GM06990 (cell line): ENCODE measurements around the gene ARHGAP31.
"Not testable (repeated sequence)": the region's sequence is repeated elsewhere in the genome, so short reads cannot be mapped to it uniquely, and the experiment has no call there.

Source experiments
- DNase-seq: peaks from one replicate; pipeline ENCODE4 v3.0.0-alpha.2; 2011; ENCODE audit not compliant: insufficient read length; ENCODE audit errors: extremely low read depth
- H3K27me3 ChIP-seq: replicated peaks from 2 replicates; pipeline ENCODE4 v1.6.0; 2011; ENCODE audit warnings: low read length; ENCODE audit not compliant: control insufficient read depth, insufficient read depth
- H3K36me3 ChIP-seq: 2 replicates; pipeline ENCODE4 v1.5.1; 2011; ENCODE audit warnings: low read length; ENCODE audit not compliant: control insufficient read depth, insufficient read depth
- H3K4me3 ChIP-seq: replicated peaks from 2 replicates; pipeline ENCODE4 v1.5.1; 2011; ENCODE audit warnings: low read depth, mild to moderate bottlenecking, control low read depth, low read length
- TF ChIP-seq, protein P1 (sequence below): IDR thresholded peaks from 2 replicates; pipeline ENCODE4 v1.5.1; 2011; ENCODE audit warnings: low read length, control low read depth, mild to moderate bottlenecking, inconsistent platforms; ENCODE audit not compliant: insufficient read depth, poor library complexity, severe bottlenecking

Gene ARHGAP31

GRCh38 chr3:119304201-119304713, 10.1 kb downstream of the ARHGAP31 start:
- Histone ChIP-seq H3K27me3 (no peaks in the 10 kb centered on the region), H3K4me3 (no peak overlapping the region), H3K36me3 (no peaks in the 10 kb centered on the region)
- TF ChIP-seq, protein P1, sequence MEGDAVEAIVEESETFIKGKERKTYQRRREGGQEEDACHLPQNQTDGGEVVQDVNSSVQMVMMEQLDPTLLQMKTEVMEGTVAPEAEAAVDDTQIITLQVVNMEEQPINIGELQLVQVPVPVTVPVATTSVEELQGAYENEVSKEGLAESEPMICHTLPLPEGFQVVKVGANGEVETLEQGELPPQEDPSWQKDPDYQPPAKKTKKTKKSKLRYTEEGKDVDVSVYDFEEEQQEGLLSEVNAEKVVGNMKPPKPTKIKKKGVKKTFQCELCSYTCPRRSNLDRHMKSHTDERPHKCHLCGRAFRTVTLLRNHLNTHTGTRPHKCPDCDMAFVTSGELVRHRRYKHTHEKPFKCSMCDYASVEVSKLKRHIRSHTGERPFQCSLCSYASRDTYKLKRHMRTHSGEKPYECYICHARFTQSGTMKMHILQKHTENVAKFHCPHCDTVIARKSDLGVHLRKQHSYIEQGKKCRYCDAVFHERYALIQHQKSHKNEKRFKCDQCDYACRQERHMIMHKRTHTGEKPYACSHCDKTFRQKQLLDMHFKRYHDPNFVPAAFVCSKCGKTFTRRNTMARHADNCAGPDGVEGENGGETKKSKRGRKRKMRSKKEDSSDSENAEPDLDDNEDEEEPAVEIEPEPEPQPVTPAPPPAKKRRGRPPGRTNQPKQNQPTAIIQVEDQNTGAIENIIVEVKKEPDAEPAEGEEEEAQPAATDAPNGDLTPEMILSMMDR: no peak
- no peak for DNase-seq

GRCh38 chr3:119305286-119305685, 11.1 kb downstream of the ARHGAP31 start:
- TF ChIP-seq, protein P1: no peak
- peaks cover 3% of the 10 kb centered on the region; the same call in 1 of the 2 replicates for H3K36me3 ChIP-seq
- H3K4me3 ChIP-seq: no peak overlapping the region
- no peak for DNase-seq
- H3K27me3 ChIP-seq: no peaks in the 10 kb centered on the region

DNA sequence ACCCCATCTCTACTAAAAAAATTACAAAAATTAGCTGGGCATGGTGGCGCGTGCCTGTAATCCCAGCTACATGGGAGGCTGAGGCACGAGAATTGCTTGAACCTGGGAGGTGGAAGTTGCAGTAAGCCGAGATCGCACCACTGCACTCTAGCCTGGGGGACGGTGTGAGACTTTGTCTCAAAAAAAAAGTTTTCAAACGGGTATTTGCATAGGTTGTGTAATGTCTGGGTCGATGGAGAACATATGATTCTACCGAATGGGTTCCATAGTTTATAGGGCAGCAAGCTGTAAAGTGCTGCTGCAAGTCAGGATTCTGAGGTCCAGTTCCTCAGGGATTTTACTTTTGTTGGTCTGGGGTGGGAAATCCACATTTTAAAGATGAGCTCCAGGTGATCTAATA, 12.2 kb downstream of the ARHGAP31 start:
- not testable (repeated sequence) for DNase-seq, H3K4me3 ChIP-seq, H3K27me3 ChIP-seq, H3K36me3 ChIP-seq

- no peaks in the 10 kb centered on the region for H3K27me3 ChIP-seq
- peaks cover 3% of the 10 kb centered on the region; the same call in 1 of the 2 replicates for H3K36me3 ChIP-seq
- TF ChIP-seq, protein P1: no peak
- H3K4me3 ChIP-seq: no peak overlapping the region
- DNase-seq: no peak
Measured at GRCh38 chr3:119308355-119308754, 14.2 kb downstream of the ARHGAP31 start.

- no peaks in the 10 kb centered on the region for H3K27me3 ChIP-seq
- H3K4me3 ChIP-seq: no peak overlapping the region
- TF ChIP-seq, protein P1: no peak
- no peak for DNase-seq
- peaks cover 7% of the 10 kb centered on the region for H3K36me3 ChIP-seq
Measured at GRCh38 chr3:119309591-119309990, 15.4 kb downstream of the ARHGAP31 start.

- no peak for DNase-seq
- Histone ChIP-seq H3K27me3 (no peaks in the 10 kb centered on the region), H3K36me3 (peaks cover 7% of the 10 kb centered on the region), H3K4me3 (no peak overlapping the region)
- TF ChIP-seq, protein P1: no peak
Measured at GRCh38 chr3:119310071-119310470, 15.9 kb downstream of the ARHGAP31 start.
